Measurements from ENCODE around the gene DCUN1D3.

DNA sequence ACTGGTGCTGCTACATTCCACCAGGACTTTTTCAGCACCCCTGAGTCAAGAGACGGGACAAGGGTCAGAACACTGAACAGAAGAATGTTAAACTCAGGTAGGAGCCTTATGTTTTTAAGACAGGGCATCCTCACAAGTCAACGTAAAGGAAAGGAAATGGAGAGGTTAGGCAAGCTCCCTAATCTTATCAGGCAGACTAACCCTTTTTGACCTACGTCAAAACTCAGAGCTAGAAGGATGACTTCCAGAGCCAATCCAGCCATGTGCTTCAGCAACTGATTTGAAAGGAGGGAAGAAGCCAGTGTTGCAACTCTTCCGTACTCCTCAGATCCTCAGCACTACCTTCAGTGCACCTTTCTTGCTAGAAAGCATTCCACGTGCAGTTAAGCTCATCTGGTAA, 47.0 kb downstream of the DCUN1D3 start:
- TF ChIP-seq POLR2A (IDR thresholded peaks at IDR 0.05) (no peak), CTCF (IDR thresholded peaks at IDR 0.05) (no peak)

Data from testis (tissue), 2 donors.